Measurements from ENCODE around the gene CLEC6A.
"Not testable (repeated sequence)": the region's sequence is repeated elsewhere in the genome, so short reads cannot be mapped to it uniquely, and the experiment has no call there.

The CLEC6A gene

DNA sequence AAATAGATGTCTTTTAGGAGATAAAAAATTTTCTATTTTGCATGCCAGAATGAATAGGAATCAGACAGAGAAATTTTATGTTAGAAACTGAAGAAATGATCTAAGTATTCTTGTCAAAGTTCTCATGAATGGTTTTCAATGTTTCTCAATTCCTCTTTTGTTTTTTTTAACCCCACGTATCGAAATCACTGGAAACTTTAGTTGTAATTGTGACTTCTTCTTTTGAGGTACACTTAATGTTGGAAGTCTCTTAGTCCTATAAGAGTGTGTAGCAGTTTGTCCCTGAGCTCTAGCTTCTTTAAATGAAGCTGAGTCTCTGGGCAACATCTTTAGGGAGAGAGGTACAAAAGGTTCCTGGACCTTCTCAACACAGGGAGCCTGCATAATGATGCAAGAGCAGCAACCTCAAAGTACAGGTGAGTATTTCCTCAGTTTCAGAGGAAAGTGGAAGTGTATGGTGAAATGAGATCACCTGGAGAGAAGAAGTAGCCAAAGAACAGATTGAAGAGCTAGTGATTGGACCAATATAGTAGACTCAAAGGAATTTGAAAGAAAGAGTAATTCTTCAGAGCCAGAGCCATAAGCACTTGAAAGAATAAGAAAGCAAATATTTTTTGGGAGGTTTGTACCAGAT is at the start of gene CLEC6A:
TSS of gene CLEC6A (plus strand) at position 236 of the 634 bp plus-strand sequence. CDS start at position 386, 150 bp downstream.
- no peak for DNase-seq (ENCODE audit: low read depth, low spot score)

DNA sequence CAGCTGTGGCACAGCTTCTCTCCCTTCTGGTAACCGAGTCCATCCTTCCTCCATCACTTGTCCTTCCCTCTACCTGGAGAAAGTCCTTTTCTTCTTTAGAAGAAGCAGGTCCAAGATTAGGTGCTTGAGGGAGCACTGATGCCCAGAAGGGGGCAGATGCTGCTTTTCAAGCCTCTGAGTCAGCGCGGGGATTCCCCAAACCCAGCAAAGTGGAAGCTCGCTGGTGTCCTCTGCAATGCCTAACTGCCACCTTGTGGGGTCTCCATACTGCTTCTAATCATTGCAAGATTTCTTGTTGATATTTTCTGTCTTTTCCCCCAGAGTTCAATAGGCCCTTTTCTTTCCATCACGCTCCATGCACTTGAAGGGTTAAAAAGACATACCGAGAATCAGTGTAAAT is 36.2 kb upstream of the CLEC6A start:
- not testable (repeated sequence) for DNase-seq (ENCODE audit: low read depth, low spot score)

DNA sequence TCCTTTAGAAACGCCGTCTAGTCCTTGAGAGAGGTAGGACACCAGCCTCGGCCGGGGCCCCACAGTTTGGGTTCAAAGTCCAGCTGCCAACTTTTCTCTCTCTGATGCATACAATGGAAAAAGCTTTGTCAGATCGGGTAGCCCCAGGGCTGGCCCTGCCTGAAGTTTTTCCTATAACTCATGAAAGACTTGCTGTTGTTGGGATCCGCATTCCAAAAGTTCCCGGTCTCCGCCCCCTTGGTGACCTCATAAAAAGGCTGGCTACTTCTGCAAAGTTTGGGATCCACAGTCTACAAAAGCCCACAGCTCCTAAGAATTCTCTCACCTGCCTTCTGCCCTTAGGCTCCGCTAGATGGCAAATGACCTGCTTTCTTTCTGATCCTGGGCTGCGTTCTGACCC is 35.3 kb upstream of the CLEC6A start:
- no peak for DNase-seq (ENCODE audit: low read depth, low spot score)

DNA sequence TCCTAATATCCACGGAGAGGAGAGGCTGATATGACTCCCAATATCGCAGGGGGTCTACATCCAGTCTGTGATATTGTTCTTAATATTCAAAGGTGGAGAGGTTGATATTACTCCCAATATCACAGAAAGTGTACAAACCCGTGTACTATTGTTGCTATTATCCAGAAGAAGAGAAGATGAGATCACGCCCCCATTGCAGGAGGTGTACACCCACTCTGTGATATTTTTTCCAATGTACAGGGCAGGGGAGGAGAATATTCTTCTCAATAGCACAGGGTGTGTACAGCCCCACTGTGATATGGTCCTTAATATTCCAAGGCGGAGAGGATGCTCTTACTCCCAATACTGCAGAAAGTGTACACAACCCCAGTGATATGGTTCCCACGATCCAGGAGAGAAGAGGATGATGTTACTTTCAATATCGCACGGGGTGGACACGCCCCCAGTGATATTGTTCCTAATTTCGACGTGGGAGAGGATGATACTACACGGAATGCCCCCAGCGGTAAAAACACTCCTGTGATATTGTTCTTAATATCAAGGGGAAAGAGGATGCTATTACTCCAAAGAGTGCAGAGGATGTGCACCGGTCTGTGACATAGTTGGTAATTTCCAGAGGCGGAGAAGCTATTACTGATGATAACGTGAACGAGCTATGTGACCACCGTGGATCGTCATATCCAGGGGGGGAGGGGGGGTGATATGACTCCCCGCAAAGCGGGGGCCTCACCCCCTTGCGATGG is 11.1 kb upstream of the CLEC6A start:
- DNase-seq (ENCODE audit: low read depth, low spot score) = not testable (repeated sequence)

DNA sequence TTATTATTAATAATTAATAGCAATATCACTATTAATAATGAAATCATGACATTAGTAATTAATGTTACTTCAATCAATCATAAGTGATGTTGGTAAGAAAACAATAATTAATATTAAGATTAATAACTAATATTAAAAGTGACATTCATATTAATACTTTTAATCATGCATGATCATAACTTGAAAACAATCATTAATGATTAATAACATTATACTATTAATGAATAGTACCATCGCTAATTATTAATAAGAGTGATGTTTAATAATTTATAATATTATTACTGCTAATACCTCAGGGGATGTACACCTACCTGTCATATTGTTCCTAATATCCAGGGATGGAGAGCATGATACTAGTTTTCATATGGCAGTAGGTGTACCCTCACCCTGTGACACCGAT is 10.0 kb upstream of the CLEC6A start:
- no peak for DNase-seq (ENCODE audit: low read depth, low spot score)

DNA sequence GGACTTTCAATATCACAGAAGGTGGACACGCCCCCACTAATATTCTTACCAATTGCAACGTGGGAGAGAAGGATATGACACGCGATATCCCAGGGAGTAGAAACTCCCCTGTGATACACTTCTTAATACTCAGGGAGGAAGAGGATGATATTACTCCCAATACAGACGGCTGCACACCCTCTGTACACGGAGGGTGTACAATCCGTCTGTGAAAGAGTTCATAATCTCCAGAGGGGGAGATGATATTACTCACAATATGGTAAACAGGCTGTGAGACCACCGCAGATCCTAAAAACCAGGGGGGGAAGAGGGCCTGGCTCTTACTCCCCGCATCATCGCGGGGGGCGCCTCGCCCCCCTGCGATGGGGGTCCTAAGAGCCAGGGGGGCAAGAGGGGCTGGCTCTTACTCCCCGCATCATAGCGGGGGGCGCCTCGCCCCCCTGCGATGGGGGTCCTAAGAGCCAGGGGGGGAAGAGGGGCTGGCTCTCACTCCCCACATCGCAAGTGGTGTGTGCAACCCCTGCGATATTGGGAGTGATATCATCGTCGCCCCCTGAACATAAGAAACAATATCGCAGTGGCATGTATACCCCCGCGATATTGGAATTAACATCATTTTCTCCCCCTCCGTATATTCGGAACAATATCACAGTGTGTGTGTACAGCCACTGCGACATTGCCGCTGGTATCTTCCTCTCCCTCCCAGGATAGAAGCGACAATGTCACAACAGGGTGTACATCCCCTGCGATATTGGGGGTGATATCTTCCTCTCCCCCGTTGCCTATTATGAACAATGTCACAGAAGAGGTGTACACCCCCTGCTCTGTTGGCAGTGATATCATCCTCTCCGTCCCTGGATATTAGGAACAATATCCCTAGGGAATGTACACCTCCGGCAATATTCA is 8.9 kb upstream of the CLEC6A start:
- no peak for DNase-seq (ENCODE audit: low read depth, low spot score)

DNA sequence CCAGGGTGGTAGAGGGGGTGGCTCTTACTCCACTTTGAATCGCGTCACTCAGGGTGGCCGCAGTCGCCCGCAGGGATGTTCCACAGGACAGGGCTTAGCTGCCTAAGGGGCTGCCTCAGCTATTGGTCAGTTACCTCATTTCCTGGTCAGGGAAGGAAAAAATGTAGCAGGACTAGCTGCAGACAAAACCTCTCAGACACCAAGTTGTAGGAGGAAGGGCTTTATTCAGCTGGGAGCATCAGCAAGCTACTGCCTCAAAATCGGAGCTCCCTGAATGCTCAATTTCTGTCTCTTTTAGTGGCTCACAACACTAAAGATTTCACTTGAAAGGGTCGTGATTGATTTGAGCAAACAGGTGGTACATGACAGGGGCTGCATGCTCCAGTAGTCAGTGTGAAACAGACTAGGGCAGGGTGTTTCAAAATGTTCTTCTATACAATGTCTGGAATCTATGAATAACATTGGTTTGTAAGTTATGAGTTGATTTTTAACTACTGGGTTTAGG is 6.4 kb upstream of the CLEC6A start:
- DNase-seq (ENCODE audit: low read depth, low spot score) = no peak

DNA sequence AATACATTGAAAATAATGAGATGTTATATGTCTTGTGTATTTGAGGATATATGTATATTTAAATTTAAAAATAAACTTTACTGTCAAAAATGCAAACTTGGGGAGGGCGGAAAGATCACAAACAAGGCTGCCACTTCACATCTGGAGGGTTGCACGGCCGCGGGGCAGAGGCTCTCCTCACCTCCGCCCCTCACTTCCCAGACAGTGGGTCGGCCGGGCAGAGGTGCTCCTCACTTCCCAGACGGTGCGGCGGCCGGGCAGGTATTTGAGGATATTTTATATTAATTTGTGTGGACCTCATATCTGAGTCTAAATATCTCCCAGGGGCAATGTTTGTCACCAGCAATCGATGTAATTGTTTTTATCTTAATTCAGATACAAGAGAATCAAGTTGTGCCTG is 3.7 kb upstream of the CLEC6A start:
- no peak for DNase-seq (ENCODE audit: low read depth, low spot score)

DNA sequence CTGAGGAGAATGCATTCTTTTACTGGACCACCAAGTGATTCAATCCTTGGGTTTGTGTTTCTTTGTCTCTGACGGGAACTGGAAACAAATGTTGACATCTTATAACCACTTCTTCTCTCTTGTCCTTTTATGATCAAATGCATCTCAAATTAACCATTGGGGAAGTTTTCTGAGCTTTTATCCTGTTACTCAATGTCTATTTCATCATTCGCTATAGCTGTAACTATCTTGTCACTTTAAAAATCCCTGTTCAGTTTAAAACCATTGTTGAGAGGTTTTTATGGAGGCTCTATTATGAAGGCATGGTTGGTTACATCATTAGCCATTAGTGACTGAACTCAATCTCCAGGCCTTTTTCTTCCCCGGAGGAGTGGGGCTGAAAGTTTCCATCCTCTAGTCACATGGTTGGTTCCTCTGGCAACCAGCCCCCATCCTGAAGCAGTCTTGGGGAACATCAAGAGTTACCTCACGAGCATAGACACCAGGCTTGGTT is 2.7 kb upstream of the CLEC6A start:
- no peak for DNase-seq (ENCODE audit: low read depth, low spot score)

DNA sequence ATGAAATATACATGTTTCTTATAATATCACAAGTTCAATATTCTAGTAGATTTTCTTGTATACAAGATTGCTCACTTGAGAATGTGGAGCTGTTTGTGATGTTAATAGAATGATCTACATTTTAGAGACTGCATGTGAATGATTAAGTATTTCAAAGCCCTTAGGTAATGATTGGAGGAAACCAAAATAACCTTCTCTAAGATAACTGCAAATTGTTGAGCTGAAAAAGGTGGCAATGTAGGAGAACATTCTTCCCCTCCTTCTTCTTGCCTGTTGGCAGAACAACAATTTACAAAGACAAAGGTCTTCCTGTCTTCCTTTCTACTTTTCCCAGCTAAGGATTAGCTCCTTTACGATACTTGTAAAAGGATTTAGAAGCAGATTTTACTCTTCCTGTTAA is 2.0 kb upstream of the CLEC6A start:
- no peak for DNase-seq (ENCODE audit: low read depth, low spot score)

DNA sequence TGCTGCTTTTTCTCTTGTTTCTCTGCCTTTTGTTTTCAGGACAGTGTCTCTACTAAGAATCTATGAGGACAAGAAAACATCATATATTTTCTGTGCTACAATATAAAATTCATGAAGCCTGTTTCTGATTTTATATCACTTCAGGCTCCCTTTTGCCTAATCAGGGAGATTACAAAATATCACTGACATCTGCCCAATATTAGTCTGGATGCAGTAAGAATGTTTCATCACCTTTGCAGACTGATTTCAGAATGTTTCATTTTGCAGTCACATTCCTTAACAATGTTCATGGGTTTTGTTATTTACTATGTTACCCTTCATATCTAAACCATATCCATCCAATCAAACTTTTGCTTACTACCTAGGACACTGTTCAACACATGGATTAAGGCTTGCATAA is 491 bp upstream of the CLEC6A start:
- DNase-seq (ENCODE audit: low read depth, low spot score) = no peak

DNA sequence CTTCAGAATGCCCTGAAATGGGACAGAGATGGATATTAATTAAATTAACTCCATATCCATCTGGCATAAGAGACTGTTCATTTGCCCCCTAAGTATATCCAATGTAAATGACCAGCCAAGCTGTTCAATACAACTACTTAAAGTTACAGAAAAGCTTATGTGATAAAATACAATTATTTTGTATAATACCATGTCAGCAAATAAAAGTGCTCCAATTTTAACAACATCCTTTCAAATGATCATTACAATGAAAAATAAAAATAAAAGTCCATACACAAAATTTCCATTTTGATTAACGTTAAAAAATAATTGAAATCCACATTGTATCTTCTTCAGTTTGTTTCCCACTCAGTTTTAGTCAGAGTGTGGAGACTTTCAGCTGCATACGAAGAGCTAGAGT is 5.7 kb downstream of the CLEC6A start:
- DNase-seq (ENCODE audit: low read depth, low spot score) = no peak

DNA sequence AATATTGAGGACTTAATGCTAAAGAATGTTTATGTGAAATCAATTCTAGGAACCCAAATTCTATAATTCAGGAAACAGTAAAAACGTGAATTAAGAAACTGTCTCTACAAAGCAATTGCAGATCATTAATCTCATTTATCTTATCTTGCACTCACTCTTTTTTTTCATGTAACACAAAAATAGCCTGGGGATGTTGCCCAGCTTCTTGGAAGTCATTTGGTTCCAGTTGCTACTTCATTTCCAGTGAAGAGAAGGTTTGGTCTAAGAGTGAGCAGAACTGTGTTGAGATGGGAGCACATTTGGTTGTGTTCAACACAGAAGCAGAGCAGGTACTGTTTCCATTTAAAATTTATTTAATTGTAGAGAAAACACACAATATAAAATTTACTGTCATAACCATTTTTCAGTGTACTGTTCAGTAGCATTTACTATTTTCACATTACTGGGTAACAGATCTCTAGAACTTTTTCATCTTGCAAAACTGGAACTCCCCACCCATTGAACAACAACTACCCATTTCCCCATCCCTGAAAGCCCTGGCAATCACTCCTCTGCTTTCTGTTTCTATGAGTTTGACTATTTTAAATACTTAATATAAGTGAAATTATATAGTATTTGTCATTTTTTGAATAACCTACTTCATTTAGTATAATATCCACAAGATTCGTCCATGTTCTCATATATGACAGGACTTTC is 9.7 kb downstream of the CLEC6A start:
- no peak for DNase-seq (ENCODE audit: low read depth, low spot score)

DNA sequence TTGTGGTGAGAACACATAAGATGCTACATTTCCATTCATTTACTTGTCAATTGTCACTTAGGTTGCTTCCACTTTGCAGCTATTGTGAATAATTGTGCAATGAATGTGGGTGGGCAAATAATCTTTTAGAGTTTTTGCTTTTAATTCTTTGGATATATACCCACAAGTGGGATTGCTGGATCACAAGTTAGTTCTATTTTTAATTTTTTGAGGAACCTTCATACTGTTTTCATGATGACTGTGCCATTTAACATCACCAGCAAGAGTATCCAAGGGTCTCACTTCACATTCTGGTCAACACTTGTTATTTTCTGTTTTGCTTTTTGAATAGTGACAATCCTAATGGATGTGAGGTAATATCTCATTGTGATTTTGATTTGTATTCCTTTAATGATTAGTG is 10.5 kb downstream of the CLEC6A start:
- DNase-seq (ENCODE audit: low read depth, low spot score) = no peak

DNA sequence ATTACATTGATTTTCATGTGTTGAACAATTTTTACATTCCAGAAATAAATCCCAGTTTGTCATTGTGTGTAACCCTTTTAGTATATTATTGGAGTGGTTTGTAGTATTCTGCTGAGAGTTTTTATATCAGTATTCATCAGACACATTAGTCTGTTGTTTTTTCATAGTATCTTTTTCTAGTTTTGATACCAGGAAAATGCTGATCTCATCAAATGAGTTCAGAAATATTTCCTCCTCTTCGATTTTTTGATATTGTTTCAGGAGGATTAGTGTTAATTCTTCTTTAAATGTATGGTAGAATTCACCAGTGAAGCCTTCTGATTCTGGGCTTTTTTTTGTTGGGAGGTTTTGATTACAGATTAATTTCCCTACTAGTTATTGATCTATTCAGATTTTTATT is 15.3 kb downstream of the CLEC6A start:
- no peak for DNase-seq (ENCODE audit: low read depth, low spot score)

DNA sequence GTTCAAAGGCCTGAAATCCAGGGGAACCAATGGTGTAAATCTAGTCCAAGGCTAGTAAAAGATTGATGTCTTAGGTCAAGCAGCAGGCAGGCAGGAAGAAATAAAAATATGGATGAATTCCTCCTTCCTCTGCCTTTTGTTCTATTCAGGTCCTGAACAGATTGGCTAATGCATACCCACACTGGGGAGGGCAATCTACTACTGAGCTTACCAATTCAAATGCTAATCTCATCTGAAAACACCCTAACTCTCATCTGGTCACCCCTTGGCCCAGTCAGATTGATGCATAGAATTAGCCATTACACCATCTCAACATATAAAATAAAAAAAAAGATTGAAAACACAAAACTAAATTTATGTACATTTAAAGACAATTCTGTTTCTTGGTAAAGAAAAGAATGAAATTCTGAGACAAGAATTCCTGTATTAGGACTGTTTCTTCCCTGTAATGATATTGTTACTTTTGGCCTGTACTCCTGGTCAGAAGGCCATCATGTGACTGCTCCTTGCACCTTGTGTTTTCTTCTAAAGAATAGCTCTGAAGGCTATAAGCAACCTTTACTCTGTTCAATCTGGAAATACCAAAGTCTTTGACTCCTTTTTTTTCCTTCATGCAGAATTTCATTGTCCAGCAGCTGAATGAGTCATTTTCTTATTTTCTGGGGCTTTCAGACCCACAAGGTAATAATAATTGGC is 19.9 kb downstream of the CLEC6A start:
- no peak for DNase-seq (ENCODE audit: low read depth, low spot score)

DNA sequence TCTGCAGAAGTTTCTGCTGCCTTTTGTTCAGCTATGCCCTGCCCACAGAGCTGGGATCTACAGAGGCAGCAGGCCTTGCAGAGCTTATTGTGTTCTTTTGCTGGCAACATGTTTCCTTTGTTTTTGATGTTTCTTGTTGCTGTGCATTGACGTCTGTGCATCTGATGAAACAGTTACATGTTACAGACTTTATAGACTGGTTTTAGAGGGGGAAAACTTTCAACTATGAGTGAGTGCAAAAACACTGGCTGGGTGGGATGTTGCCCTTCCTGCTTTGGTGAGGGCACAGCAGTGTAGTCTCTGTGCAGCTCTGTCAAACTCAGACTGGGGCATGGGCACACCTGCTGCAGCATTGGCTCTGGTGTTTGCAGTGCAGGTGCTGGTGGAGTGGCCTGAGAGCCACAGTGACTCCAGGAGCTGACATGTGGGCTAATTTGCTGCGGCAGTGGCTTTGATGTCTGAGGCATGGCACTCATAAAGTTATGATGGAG is 26.9 kb downstream of the CLEC6A start:
- DNase-seq (ENCODE audit: low read depth, low spot score) = no peak

DNA sequence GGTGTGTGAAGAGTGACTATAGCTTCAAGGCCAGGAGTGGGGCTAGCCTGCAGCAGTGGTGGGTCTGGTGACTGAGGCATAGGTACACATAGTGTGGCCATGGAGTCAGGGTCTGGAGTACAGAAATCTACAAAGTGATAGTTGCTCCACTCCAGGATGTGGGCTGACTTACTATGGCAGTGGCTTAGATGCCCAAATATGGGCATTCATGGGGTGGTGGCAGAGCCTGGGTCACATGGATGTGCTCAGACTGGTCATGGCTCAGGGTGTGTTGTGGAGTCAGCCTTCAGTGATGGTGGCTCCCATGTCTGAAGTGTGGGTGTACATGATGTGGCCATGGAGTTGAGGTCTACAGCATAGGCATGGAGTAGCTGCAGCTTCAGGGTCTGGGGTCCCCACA is 27.3 kb downstream of the CLEC6A start:
- no peak for DNase-seq (ENCODE audit: low read depth, low spot score)

DNA sequence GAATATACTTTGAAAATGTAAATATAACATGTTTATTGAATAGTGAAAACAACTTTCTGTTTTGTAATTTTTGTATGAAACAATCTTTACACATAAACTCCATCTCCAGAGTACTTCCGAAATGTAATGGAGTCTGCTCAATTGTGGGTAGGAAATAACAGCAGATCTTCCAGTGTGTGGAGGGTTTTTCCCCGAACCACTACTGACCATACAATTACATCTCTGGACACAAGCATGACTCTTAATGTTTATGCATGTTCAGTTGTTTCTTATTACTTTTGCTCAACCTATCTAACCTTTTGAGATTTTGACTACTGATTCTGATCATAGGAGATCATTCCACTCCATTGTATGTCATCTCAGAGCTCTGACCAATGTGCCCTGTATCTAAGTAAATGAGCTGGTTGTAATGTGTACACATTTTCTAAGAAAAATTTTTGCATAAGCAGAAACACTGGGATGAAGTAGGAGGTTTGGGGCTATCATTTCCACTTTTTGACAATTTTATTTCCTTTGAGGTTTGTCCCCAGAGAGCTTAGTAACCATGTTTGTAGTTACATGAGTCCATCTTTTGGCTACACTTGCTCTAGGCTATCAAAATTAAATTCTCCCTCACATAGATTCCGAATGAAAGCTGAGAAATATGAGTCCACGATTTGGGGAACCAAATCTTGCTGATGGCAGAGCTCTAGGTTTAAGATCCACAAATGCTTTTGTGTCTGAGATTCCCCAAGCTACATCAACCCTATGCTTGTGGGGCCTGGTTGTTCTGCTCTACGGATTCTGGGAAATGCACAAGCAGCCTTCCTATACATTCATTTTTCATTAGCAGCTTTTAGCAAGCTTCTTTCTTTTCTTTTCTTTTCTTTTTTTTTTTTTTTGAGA is 36.1 kb downstream of the CLEC6A start:
- DNase-seq (ENCODE audit: low read depth, low spot score) = no peak

DNA sequence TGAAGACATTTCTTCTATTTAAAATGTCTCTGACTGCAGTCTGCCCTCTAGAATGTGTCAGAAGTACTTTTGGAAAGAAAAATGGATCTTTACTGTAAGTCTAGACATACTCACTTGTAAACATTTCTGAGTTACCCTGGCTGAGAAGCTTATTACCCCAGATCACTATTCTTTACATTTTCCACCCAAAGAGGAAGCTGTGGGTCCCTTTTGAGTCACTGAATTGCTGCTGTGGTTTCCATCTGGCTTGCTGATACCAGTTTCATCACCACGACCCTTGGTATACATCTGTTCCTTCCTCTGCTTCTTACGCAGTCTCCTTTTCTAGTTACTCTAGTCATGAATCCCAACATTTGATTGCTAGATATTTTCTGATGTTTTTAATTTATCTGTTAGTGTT is 37.3 kb downstream of the CLEC6A start:
- DNase-seq (ENCODE audit: low read depth, low spot score) = no peak

Measured in astrocyte of the hippocampus (primary cell).